Measurements from ENCODE around the gene NMUR1.

The NMUR1 gene

DNA sequence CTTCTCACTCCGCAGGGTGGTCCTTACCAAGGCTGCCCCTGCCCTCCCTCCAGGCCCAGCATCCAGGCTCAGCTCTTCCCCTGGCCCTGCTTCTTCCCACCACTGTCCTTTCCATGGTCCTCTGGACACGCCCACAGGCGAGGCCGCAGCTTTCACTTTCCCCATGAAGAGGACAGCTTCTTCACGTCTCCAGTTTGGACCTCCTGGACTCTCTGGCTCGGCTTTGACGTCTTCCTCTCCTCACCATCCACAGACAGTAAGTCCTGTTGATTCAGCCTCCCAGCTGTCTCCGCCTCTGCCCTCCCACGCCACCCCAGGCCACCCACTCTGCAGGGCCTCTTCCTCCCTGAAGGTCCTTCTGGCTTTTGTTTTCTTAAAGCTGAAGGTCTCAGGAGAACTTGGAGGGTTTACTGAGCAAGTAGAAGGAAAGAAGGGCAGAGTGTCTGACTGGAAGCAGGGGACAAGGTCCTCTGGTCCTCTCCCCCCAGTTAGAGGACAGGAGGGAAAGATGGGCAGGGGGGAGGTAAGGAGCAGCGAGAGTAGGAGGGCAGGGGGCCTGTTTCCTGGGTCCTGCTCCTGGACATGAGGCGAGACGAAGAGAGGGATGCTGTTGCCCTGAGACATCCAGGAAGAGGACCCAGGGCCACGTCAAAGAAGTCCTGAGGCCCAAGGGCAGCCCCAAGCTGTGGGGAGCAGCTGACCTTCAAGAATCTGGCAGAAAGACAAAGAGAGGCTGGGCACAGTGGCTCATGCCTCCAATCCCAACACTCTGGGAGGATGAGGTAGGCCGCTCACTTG is 24.7 kb upstream of the NMUR1 start:
- H3F3A ChIP-seq (ENCODE audit: insufficient read depth, low read length), result no peaks in the 10 kb centered on the region
- no peaks in the 10 kb centered on the region for H3K79me2 ChIP-seq (ENCODE audit: insufficient read depth, low read length)
- H2AFZ ChIP-seq (ENCODE audit: low read length), result no peak overlapping the region
- no peak overlapping the region for H3K27ac ChIP-seq (ENCODE audit: low read depth, low read length, poor library complexity, severe bottlenecking)
- TF ChIP-seq EZH2 (IDR thresholded peaks at IDR 0.05; ENCODE audit: borderline replicate concordance, low read length), result no peak
- TF ChIP-seq, protein P1, sequence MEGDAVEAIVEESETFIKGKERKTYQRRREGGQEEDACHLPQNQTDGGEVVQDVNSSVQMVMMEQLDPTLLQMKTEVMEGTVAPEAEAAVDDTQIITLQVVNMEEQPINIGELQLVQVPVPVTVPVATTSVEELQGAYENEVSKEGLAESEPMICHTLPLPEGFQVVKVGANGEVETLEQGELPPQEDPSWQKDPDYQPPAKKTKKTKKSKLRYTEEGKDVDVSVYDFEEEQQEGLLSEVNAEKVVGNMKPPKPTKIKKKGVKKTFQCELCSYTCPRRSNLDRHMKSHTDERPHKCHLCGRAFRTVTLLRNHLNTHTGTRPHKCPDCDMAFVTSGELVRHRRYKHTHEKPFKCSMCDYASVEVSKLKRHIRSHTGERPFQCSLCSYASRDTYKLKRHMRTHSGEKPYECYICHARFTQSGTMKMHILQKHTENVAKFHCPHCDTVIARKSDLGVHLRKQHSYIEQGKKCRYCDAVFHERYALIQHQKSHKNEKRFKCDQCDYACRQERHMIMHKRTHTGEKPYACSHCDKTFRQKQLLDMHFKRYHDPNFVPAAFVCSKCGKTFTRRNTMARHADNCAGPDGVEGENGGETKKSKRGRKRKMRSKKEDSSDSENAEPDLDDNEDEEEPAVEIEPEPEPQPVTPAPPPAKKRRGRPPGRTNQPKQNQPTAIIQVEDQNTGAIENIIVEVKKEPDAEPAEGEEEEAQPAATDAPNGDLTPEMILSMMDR (IDR thresholded peaks at IDR 0.05; ENCODE audit: low read length), result no peak
- H3K4me3 ChIP-seq (ENCODE audit: low read depth, low read length, poor library complexity, severe bottlenecking), result no peak overlapping the region
- H3K9me2 ChIP-seq (ENCODE audit: low read depth, low read length), result no peaks in the 10 kb centered on the region
- no peak overlapping the region for H3K4me2 ChIP-seq (ENCODE audit: low read length)
- no peaks in the 10 kb centered on the region; the same call in 1 of the 2 replicates for H3K36me3 ChIP-seq (ENCODE audit: insufficient read depth, low read length)
- peaks cover 13% of the 10 kb centered on the region for H3K9me3 ChIP-seq (ENCODE audit: low read length)
- H3K4me1 ChIP-seq (ENCODE audit: insufficient read depth, low read length, severe bottlenecking), result no peaks in the 10 kb centered on the region
- H4K20me1 ChIP-seq (ENCODE audit: insufficient read depth, low read length), result no peaks in the 10 kb centered on the region
- no peak overlapping the region for H3K9ac ChIP-seq (ENCODE audit: low read length)
- H3K27me3 ChIP-seq (ENCODE audit: insufficient read depth, low read length), result peaks cover 4% of the 10 kb centered on the region; the same call in 1 of the 2 replicates

DNA sequence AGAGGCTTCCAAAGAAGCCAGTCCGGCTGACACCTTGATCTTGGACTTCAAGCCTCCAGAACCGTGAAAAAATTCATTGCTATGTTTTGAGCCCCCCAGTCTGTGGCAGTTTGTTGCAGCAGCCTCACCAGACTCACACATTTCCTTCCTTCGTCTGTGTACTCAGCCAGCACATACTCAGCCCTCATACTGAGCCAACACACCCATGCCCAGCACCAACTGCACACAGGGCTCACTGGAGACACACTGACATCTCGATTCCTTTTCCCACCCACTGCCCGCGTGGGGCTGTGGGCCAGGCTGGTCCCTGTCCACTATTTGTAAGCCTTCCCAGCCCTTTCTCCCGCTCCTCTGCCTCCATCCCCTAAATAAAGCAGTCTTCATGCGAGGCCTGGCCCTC is 24.1 kb upstream of the NMUR1 start:
- H3K4me1 ChIP-seq (ENCODE audit: insufficient read depth, low read length, severe bottlenecking), result no peaks in the 10 kb centered on the region
- no peak overlapping the region for H3K4me2 ChIP-seq (ENCODE audit: low read length)
- H3K9ac ChIP-seq (ENCODE audit: low read length), result no peak overlapping the region
- H3K4me3 ChIP-seq (ENCODE audit: low read depth, low read length, poor library complexity, severe bottlenecking), result no peak overlapping the region
- no peaks in the 10 kb centered on the region for H3K79me2 ChIP-seq (ENCODE audit: insufficient read depth, low read length)
- no peaks in the 10 kb centered on the region; the same call in 1 of the 2 replicates for H3K36me3 ChIP-seq (ENCODE audit: insufficient read depth, low read length)
- H2AFZ ChIP-seq (ENCODE audit: low read length), result no peak overlapping the region
- peaks cover 13% of the 10 kb centered on the region for H3K9me3 ChIP-seq (ENCODE audit: low read length)
- H3K9me2 ChIP-seq (ENCODE audit: low read depth, low read length), result no peaks in the 10 kb centered on the region
- peaks cover 4% of the 10 kb centered on the region; the same call in 1 of the 2 replicates for H3K27me3 ChIP-seq (ENCODE audit: insufficient read depth, low read length)
- H3K27ac ChIP-seq (ENCODE audit: low read depth, low read length, poor library complexity, severe bottlenecking), result no peak overlapping the region
- TF ChIP-seq, protein P1 (IDR thresholded peaks at IDR 0.05; ENCODE audit: low read length), result no peak
- TF ChIP-seq EZH2 (IDR thresholded peaks at IDR 0.05; ENCODE audit: borderline replicate concordance, low read length), result no peak
- H3F3A ChIP-seq (ENCODE audit: insufficient read depth, low read length), result no peaks in the 10 kb centered on the region
- H4K20me1 ChIP-seq (ENCODE audit: insufficient read depth, low read length), result no peaks in the 10 kb centered on the region

DNA sequence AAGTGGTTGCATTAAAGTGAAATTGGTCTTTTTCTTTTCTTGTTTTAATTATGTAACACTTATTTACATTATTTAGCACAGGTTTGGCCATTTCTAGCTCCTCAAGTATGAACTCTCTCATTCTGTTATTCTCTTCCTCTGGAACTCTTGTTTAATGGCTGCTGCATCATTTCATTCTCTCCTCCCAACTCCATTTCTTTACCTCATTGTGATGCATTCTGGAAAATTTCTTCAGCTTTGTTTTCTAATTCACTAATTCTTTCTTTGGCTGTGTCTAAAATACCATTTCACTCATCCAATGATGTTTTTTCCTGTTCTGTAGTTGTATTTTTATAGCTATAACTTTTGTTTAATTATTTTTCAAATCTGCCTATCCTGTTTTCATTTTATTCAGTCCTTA is 22.5 kb upstream of the NMUR1 start:
- no peaks in the 10 kb centered on the region for H3K9me2 ChIP-seq (ENCODE audit: low read depth, low read length)
- H3K27me3 ChIP-seq (ENCODE audit: insufficient read depth, low read length), result peaks cover 12% of the 10 kb centered on the region; the same call in 1 of the 2 replicates
- no peak overlapping the region for H2AFZ ChIP-seq (ENCODE audit: low read length)
- H3K4me2 ChIP-seq (ENCODE audit: low read length), result no peak overlapping the region
- no peak for TF ChIP-seq EZH2 (IDR thresholded peaks at IDR 0.05; ENCODE audit: borderline replicate concordance, low read length)
- TF ChIP-seq, protein P1 (IDR thresholded peaks at IDR 0.05; ENCODE audit: low read length), result no peak
- H3K9ac ChIP-seq (ENCODE audit: low read length), result no peak overlapping the region
- H3K27ac ChIP-seq (ENCODE audit: low read depth, low read length, poor library complexity, severe bottlenecking), result no peak overlapping the region
- no peaks in the 10 kb centered on the region for H3F3A ChIP-seq (ENCODE audit: insufficient read depth, low read length)
- H3K4me1 ChIP-seq (ENCODE audit: insufficient read depth, low read length, severe bottlenecking), result no peaks in the 10 kb centered on the region
- H4K20me1 ChIP-seq (ENCODE audit: insufficient read depth, low read length), result no peaks in the 10 kb centered on the region
- no peaks in the 10 kb centered on the region; the same call in 1 of the 2 replicates for H3K36me3 ChIP-seq (ENCODE audit: insufficient read depth, low read length)
- H3K4me3 ChIP-seq (ENCODE audit: low read depth, low read length, poor library complexity, severe bottlenecking), result no peak overlapping the region
- H3K9me3 ChIP-seq (ENCODE audit: low read length), result peaks cover 13% of the 10 kb centered on the region
- no peaks in the 10 kb centered on the region for H3K79me2 ChIP-seq (ENCODE audit: insufficient read depth, low read length)

Data from OCI-LY1 (cell line).